GM18511 (cell line): ENCODE data around the gene ANKMY1.

Experiments used
- ATAC-seq: cut with Tn5 transposase; IDR thresholded peaks from one replicate; pipeline ENCODE4 v1.9.1; 2021; ENCODE audit warnings: mild to moderate bottlenecking, moderate library complexity; ENCODE audit not compliant: unreplicated experiment

Gene ANKMY1

GRCh38 chr2:240480834-240481623 lies 76.8 kb downstream of the ANKMY1 start:
- no peak for ATAC-seq

- ATAC-seq, result no peak
Observed at GRCh38 chr2:240479111-240479501, 78.7 kb downstream of the ANKMY1 start.

GRCh38 chr2:240478346-240479110 lies 79.3 kb downstream of the ANKMY1 start:
- ATAC-seq, result no peak

GRCh38 chr2:240477916-240478315 lies 79.9 kb downstream of the ANKMY1 start:
- no peak for ATAC-seq

GRCh38 chr2:240473211-240473610 lies 84.6 kb downstream of the ANKMY1 start:
- ATAC-seq, result no peak

GRCh38 chr2:240472078-240472790 lies 85.6 kb downstream of the ANKMY1 start:
- ATAC-seq, result no peak

- ATAC-seq, result no peak
Observed at GRCh38 chr2:240469740-240470139, 88.0 kb downstream of the ANKMY1 start.

- ATAC-seq, result no peak
Observed at GRCh38 chr2:240469239-240469636, 88.5 kb downstream of the ANKMY1 start.

GRCh38 chr2:240468303-240469238 lies 89.2 kb downstream of the ANKMY1 start:
- ATAC-seq, result no peak

- ATAC-seq, result no peak
Observed at GRCh38 chr2:240467659-240468302, 90.0 kb downstream of the ANKMY1 start.

- ATAC-seq, result no peak
Observed at GRCh38 chr2:240467149-240467642, 90.6 kb downstream of the ANKMY1 start.

- ATAC-seq, result no peak
Observed at GRCh38 chr2:240466579-240467148, 91.1 kb downstream of the ANKMY1 start.

GRCh38 chr2:240465765-240466578 lies 91.8 kb downstream of the ANKMY1 start:
- no peak for ATAC-seq

- ATAC-seq, result no peak
Observed at GRCh38 chr2:240465268-240465764, 92.5 kb downstream of the ANKMY1 start.

GRCh38 chr2:240464514-240465241 lies 93.1 kb downstream of the ANKMY1 start:
- ATAC-seq, result no peak

- no peak for ATAC-seq
Observed at GRCh38 chr2:240463866-240464481, 93.8 kb downstream of the ANKMY1 start.

GRCh38 chr2:240463274-240463865 lies 94.4 kb downstream of the ANKMY1 start:
- ATAC-seq, result no peak
